ENCODE data around the gene EIF2AK3.

DNA sequence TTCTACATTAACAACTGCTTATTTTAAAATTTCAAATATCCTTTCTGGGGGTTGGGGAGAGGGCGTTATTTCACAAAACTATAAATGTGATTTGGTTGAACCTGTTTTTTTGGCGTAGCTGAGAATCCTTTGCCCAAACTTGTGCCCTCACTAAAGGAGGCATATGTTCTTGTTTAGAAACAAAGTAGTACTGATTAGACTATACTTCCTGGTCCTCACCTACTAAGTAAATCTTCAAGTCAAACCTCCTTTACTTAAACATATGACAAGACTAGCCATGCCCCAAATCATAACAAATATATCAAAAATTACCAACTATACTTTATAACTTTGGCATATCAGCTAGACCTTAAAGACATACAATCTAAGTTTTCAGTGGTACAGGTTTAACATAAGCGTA, 5.8 kb downstream of the EIF2AK3 start:
- TF ChIP-seq ZFP30 (CRISPR knock-in tag; IDR thresholded peaks at IDR 0.05) (no peak), ARNTL (CRISPR knock-in tag; IDR thresholded peaks at IDR 0.05; ENCODE audit: borderline replicate concordance, low read depth) (no peak), ZNF8 (CRISPR knock-in tag; IDR thresholded peaks at IDR 0.05) (no peak), ISL1 (CRISPR knock-in tag; IDR thresholded peaks at IDR 0.05) (no peak), ZNF70 (CRISPR knock-in tag; IDR thresholded peaks at IDR 0.05) (no peak), CREB5 (CRISPR knock-in tag; IDR thresholded peaks at IDR 0.05; ENCODE audit: low read depth) (no peak), OSR1 (CRISPR knock-in tag; IDR thresholded peaks at IDR 0.05) (no peak), SNAI2 (CRISPR knock-in tag; IDR thresholded peaks at IDR 0.05) (no peak), RARB (CRISPR knock-in tag; IDR thresholded peaks at IDR 0.05) (no peak)
- TF ChIP-seq, protein P1, sequence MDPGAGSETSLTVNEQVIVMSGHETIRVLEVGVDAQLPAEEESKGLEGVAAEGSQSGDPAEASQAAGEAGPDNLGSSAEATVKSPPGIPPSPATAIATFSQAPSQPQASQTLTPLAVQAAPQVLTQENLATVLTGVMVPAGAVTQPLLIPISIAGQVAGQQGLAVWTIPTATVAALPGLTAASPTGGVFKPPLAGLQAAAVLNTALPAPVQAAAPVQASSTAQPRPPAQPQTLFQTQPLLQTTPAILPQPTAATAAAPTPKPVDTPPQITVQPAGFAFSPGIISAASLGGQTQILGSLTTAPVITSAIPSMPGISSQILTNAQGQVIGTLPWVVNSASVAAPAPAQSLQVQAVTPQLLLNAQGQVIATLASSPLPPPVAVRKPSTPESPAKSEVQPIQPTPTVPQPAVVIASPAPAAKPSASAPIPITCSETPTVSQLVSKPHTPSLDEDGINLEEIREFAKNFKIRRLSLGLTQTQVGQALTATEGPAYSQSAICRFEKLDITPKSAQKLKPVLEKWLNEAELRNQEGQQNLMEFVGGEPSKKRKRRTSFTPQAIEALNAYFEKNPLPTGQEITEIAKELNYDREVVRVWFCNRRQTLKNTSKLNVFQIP (CRISPR knock-in tag; IDR thresholded peaks at IDR 0.05; ENCODE audit: borderline replicate concordance, low read depth): no peak
- TF ChIP-seq, protein P2, sequence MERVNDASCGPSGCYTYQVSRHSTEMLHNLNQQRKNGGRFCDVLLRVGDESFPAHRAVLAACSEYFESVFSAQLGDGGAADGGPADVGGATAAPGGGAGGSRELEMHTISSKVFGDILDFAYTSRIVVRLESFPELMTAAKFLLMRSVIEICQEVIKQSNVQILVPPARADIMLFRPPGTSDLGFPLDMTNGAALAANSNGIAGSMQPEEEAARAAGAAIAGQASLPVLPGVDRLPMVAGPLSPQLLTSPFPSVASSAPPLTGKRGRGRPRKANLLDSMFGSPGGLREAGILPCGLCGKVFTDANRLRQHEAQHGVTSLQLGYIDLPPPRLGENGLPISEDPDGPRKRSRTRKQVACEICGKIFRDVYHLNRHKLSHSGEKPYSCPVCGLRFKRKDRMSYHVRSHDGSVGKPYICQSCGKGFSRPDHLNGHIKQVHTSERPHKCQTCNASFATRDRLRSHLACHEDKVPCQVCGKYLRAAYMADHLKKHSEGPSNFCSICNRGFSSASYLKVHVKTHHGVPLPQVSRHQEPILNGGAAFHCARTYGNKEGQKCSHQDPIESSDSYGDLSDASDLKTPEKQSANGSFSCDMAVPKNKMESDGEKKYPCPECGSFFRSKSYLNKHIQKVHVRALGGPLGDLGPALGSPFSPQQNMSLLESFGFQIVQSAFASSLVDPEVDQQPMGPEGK (CRISPR knock-in tag; IDR thresholded peaks at IDR 0.05; ENCODE audit: borderline replicate concordance): no peak
